Measurements from ENCODE around the gene ZBTB17.

The ZBTB17 gene

GRCh38 chr1:15973772-15974171 is 2.1 kb downstream of the ZBTB17 start:
- no peak for TF ChIP-seq CTCF (IDR thresholded peaks at IDR 0.05; ENCODE audit: low read depth, low read length)
- H3K4me3 ChIP-seq (ENCODE audit: low read depth, low read length), result no peak overlapping the region
- no peak for DNase-seq
- H3K9me3 ChIP-seq (ENCODE audit: severe bottlenecking), result no peaks in the 10 kb centered on the region
- H3K27me3 ChIP-seq (ENCODE audit: insufficient read depth, low read depth, severe bottlenecking), result no peaks in the 10 kb centered on the region
- peaks cover 33% of the 10 kb centered on the region for H3K36me3 ChIP-seq
- H3K27ac ChIP-seq, result no peak overlapping the region

DNA sequence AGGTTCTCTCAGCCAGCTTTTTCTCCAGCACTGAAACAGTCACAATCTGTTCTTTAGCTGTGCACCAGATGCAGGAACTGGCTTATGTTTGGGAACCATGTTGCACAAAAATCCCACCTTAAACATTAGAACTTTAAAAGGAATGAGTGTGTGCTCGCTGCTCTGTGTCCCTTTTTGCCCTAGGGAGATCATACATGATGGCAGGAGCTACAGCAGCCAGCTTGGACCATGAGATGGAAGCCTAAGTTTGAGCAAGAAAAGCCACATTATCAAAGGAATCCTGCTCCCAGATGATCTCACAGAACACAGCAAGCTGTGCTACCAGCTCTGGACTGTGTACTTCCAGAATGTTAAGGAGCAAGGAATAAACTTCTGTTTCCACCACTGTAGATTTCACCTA is 3.5 kb downstream of the ZBTB17 start:
- DNase-seq, result no peak
- peaks cover 44% of the 10 kb centered on the region for H3K36me3 ChIP-seq
- TF ChIP-seq CTCF (IDR thresholded peaks at IDR 0.05; ENCODE audit: low read depth, low read length), result no peak
- H3K27me3 ChIP-seq (ENCODE audit: insufficient read depth, low read depth, severe bottlenecking), result no peaks in the 10 kb centered on the region
- no peak overlapping the region for H3K27ac ChIP-seq
- H3K4me3 ChIP-seq (ENCODE audit: low read depth, low read length), result no peak overlapping the region
- H3K9me3 ChIP-seq (ENCODE audit: severe bottlenecking), result no peaks in the 10 kb centered on the region

DNA sequence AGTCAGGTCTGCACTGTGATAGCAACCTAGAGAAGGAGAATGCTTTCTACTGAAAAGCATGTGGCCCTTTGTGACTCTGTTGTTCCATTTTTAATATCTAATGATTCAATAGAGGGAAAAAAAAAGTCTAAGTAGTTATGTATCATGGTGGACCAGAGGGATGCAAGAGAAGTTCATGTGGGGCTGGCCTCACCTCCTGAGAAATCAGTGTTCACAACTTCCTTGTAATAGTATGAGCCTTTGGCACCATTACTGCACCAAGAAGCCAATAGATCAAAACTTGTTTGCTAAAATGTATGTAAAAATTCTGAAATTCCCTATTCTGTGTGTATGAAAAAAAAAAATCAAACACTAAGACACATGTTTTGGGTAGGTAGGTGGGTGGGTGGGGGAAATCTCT is 5.0 kb downstream of the ZBTB17 start:
- TF ChIP-seq CTCF (IDR thresholded peaks at IDR 0.05; ENCODE audit: low read depth, low read length), result no peak
- H3K27ac ChIP-seq, result no peak overlapping the region
- H3K4me3 ChIP-seq (ENCODE audit: low read depth, low read length), result no peak overlapping the region
- no peaks in the 10 kb centered on the region for H3K27me3 ChIP-seq (ENCODE audit: insufficient read depth, low read depth, severe bottlenecking)
- no peak for DNase-seq
- peaks cover 44% of the 10 kb centered on the region for H3K36me3 ChIP-seq
- no peaks in the 10 kb centered on the region for H3K9me3 ChIP-seq (ENCODE audit: severe bottlenecking)

GRCh38 chr1:15969321-15969880 is 6.5 kb downstream of the ZBTB17 start:
- no peaks in the 10 kb centered on the region for H3K9me3 ChIP-seq (ENCODE audit: severe bottlenecking)
- DNase-seq, result no peak
- TF ChIP-seq CTCF (IDR thresholded peaks at IDR 0.05; ENCODE audit: low read depth, low read length), result no peak
- H3K36me3 ChIP-seq, result peaks cover 44% of the 10 kb centered on the region
- no peak overlapping the region for H3K27ac ChIP-seq
- no peaks in the 10 kb centered on the region for H3K27me3 ChIP-seq (ENCODE audit: insufficient read depth, low read depth, severe bottlenecking)
- H3K4me3 ChIP-seq (ENCODE audit: low read depth, low read length), result no peak overlapping the region

GRCh38 chr1:15968172-15968571 is 7.7 kb downstream of the ZBTB17 start:
- H3K9me3 ChIP-seq (ENCODE audit: severe bottlenecking), result no peaks in the 10 kb centered on the region
- no peak overlapping the region for H3K27ac ChIP-seq
- H3K4me3 ChIP-seq (ENCODE audit: low read depth, low read length), result no peak overlapping the region
- TF ChIP-seq CTCF (IDR thresholded peaks at IDR 0.05; ENCODE audit: low read depth, low read length), result no peak
- no peaks in the 10 kb centered on the region for H3K27me3 ChIP-seq (ENCODE audit: insufficient read depth, low read depth, severe bottlenecking)
- no peak for DNase-seq
- peaks cover 37% of the 10 kb centered on the region for H3K36me3 ChIP-seq

- peaks cover 25% of the 10 kb centered on the region for H3K36me3 ChIP-seq
- no peak for TF ChIP-seq CTCF (IDR thresholded peaks at IDR 0.05; ENCODE audit: low read depth, low read length)
These were observed 9.0 kb downstream of the ZBTB17 start for GRCh38 chr1:15966956-15967344.

More at GRCh38 chr1:15966956-15967344, 9.0 kb downstream of the ZBTB17 start:
- Histone ChIP-seq H3K4me3 (ENCODE audit: low read depth, low read length) (no peak overlapping the region), H3K27me3 (ENCODE audit: insufficient read depth, low read depth, severe bottlenecking) (no peaks in the 10 kb centered on the region), H3K27ac (no peak overlapping the region), H3K9me3 (ENCODE audit: severe bottlenecking) (no peaks in the 10 kb centered on the region)
- DNase-seq, result no peak

Data from WERI-Rb-1 (cell line).